Neural crest cell (in vitro differentiated cells): ENCODE results near the gene SOWAHA. TPM values are rescaled to one million over a fixed set of nuclear protein-coding genes. Genes with fewer than 3 reads are reported as not detected.

Source experiments
- DNase-seq: peaks from one replicate; pipeline ENCODE4 v3.0.0; 2021; ENCODE audit warnings: low read depth, mixed read lengths, low spot score
- H3K27ac Mint-ChIP-seq: one replicate; pipeline ENCODE4 v1.8.0; 2021; ENCODE audit warnings: mild to moderate bottlenecking, mixed read lengths; ENCODE audit not compliant: unreplicated experiment
- H3K27me3 Mint-ChIP-seq: 2 replicates; pipeline ENCODE4 v1.8.0; 2021; ENCODE audit warnings: low read depth, mild to moderate bottlenecking, mixed read lengths
- H3K36me3 Mint-ChIP-seq: 2 replicates; pipeline ENCODE4 v1.8.0; 2021; ENCODE audit warnings: low read depth, mild to moderate bottlenecking, mixed read lengths
- H3K4me1 Mint-ChIP-seq: 2 replicates; pipeline ENCODE4 v1.8.0; 2021; ENCODE audit warnings: mixed read lengths
- H3K4me3 Mint-ChIP-seq: one replicate; pipeline ENCODE4 v1.8.0; 2021; ENCODE audit warnings: mild to moderate bottlenecking, mixed read lengths
- H3K9me3 Mint-ChIP-seq: 2 replicates; pipeline ENCODE4 v1.8.0; 2021; ENCODE audit warnings: mixed read lengths
- total RNA-seq: library from RNA; stranded (reverse); gene quantifications from 2 replicates; pipeline ENCODE4 v1.2.1, GENCODE V29; 2021
- TF ChIP-seq, protein P1 (sequence below): fragments of 200-600 bp; sonication (generic); conservative IDR thresholded peaks from 2 replicates; pipeline ENCODE4 v1.5.0; 2021; ENCODE audit warnings: antibody characterized with exemption, mild to moderate bottlenecking

The SOWAHA gene
- total RNA-seq, 1 donor from 2014 or later = not detected

DNA sequence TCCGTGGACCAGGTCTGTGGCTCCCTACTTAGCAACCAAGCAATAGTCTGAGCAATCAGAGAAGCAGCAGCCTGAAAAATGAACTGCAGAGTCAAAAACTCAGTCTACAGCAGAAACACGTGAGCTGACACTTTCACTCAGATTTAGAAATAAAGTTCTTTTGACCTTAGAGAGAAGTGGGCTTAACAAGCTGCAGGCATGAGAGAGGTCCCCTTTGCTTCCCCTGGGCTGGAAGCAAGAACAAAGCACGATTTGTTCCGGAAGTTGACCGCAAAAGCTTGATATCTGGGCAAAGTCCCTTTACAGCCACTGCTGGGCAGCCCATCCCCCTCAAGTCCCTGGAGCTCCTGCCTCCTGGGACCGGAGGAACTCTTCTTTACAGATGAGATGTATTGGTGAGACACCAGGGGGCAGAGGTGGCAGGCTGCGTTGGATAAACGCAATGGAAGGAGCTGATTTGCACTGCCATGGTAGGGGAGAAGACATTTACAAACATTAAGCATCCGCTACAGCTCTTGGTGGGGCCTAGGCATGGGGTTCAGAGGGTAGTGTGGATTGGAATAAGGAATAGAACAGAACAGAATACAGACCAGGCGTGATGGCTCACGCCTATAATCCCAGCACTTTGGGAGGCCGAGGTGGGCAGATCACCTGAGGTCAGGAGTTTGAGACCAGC, 5.8 kb upstream of the SOWAHA start:
- peaks cover 47% of the 10 kb centered on the region for H3K27me3 Mint-ChIP-seq
- peak overlapping the region; percentile 9 for H3K27ac Mint-ChIP-seq

DNA sequence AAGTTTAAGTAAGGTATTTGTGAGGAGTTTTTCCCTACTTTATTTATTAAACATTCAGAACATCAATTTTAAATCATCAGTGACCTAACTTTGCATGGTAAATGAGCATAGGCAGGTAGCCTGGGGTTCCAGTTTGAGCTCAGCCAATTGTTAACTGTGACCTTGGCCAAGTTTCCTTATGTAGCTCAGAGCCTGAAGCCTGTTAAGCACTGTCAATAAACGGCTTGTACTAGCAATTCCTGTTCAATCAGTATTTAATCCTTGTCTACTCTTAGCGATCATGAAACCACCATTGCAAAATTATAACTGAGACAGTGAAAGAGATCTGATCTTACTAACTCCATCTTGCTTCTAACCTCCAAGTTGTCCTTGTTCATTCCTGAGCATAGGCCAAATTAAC, 4.7 kb upstream of the SOWAHA start:
- Mint-ChIP-seq H3K9me3 (no peaks in the 10 kb centered on the region), H3K27ac (no peak overlapping the region), H3K27me3 (peaks cover 56% of the 10 kb centered on the region), H3K4me3 (no peak overlapping the region), H3K4me1 (peaks cover 14% of the 10 kb centered on the region), H3K36me3 (no peaks in the 10 kb centered on the region)
- TF ChIP-seq, protein P1, sequence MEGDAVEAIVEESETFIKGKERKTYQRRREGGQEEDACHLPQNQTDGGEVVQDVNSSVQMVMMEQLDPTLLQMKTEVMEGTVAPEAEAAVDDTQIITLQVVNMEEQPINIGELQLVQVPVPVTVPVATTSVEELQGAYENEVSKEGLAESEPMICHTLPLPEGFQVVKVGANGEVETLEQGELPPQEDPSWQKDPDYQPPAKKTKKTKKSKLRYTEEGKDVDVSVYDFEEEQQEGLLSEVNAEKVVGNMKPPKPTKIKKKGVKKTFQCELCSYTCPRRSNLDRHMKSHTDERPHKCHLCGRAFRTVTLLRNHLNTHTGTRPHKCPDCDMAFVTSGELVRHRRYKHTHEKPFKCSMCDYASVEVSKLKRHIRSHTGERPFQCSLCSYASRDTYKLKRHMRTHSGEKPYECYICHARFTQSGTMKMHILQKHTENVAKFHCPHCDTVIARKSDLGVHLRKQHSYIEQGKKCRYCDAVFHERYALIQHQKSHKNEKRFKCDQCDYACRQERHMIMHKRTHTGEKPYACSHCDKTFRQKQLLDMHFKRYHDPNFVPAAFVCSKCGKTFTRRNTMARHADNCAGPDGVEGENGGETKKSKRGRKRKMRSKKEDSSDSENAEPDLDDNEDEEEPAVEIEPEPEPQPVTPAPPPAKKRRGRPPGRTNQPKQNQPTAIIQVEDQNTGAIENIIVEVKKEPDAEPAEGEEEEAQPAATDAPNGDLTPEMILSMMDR = no peak
- no peak for DNase-seq

More for the DNA sequence above, 5.8 kb upstream of the SOWAHA start:
- H3K4me1 Mint-ChIP-seq = peaks cover 9% of the 10 kb centered on the region
- TF ChIP-seq, protein P1 = peak; percentile 51
- H3K9me3 Mint-ChIP-seq = no peaks in the 10 kb centered on the region
- DNase-seq = peak; percentile 48
- no peak overlapping the region for H3K4me3 Mint-ChIP-seq
- no peaks in the 10 kb centered on the region for H3K36me3 Mint-ChIP-seq

DNA sequence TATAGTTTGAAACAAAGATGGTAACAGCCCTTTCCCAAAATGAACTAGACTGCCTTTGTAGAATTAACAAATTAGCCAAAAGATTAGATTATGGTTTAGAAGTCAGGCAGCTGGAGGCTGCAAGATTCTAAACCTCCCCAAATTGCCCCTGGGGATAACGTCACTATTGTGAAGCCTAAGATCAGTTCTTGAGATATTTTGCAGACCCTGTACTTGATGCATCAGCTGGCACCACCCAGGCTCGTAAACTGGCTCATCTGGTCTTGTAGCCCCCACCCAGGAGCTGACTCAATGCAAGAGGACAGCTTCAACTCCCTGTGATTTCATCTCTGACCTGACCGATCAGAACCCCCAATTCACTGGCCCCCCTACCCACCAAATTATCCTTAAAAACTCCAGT, 4.2 kb upstream of the SOWAHA start:
- H3K27ac Mint-ChIP-seq = no peak overlapping the region

DNA sequence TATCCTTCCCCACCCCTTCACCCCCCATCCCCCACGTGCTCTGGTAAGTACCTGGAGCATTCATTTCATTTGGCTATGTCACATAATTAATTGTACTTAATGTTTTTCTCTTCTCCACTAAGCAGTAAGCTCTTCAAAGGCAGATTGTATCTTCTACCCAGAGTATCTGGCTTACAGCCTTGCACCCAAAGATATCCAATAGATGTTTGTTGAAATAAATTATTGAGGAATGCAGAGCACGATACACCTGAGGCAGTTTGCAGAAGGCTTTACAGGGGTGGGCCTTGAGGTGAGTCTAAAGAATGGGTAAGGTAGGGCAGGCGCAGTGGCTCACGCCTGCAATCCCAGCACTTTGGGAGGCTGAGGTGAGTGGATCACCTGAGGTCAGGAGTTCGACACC, 2.5 kb upstream of the SOWAHA start:
- peaks cover 63% of the 10 kb centered on the region for H3K27me3 Mint-ChIP-seq
- TF ChIP-seq, protein P1 = no peak
- no peak overlapping the region for H3K4me3 Mint-ChIP-seq
- H3K4me1 Mint-ChIP-seq = peaks cover 18% of the 10 kb centered on the region
- no peaks in the 10 kb centered on the region for H3K9me3 Mint-ChIP-seq
- DNase-seq = no peak
- no peak overlapping the region for H3K27ac Mint-ChIP-seq
- H3K36me3 Mint-ChIP-seq = peaks cover 2% of the 10 kb centered on the region

More for the DNA sequence above, 4.2 kb upstream of the SOWAHA start:
- TF ChIP-seq, protein P1 = no peak
- H3K4me1 Mint-ChIP-seq = peaks cover 14% of the 10 kb centered on the region
- H3K36me3 Mint-ChIP-seq = no peaks in the 10 kb centered on the region
- DNase-seq = no peak
- H3K27me3 Mint-ChIP-seq = peaks cover 58% of the 10 kb centered on the region
- H3K4me3 Mint-ChIP-seq = no peak overlapping the region
- H3K9me3 Mint-ChIP-seq = no peaks in the 10 kb centered on the region

DNA sequence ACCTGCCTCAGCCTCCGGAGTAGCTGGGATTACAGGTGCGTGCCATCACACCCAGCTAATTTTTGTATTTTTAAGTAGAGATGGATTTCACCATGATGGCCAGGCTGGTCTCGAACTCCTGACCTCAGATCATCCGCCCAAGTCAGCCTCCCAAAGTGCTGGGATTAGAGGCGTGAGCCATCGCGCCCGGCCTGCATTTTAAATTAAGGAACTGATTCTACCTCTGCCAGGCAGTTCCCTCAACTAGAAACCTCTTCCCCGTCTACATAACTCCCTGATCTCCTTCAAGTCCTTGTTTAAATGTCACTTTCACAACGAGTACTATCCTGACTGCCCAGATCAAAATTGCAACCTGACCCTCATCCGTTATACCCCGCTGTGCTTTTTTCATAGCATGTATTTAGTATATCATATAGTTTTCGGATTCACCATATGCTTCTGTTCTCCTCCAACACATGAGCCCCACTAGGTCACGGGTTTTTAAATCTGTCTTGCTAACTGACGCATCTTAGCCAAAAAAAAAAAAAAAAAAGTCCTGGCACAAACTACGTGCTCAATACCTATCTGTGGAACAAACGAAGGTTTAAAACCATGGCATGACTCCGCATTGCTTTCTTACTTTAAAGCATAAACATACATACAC, 858 bp upstream of the SOWAHA start:
- no peaks in the 10 kb centered on the region for H3K9me3 Mint-ChIP-seq
- TF ChIP-seq, protein P1 = no peak
- no peak overlapping the region for H3K27ac Mint-ChIP-seq
- peak overlapping the region; percentile 82 for H3K4me3 Mint-ChIP-seq
- peaks cover 13% of the 10 kb centered on the region for H3K4me1 Mint-ChIP-seq
- peaks cover 77% of the 10 kb centered on the region for H3K27me3 Mint-ChIP-seq
- H3K36me3 Mint-ChIP-seq = peaks cover 2% of the 10 kb centered on the region
- DNase-seq = no peak
